GM12892 (cell line): ENCODE results near the gene ACADVL.

ENCODE experiments used
- POLR2A ChIP-seq: IDR thresholded peaks from 2 replicates; pipeline ENCODE4 v1.6.1; 2011; ENCODE audit warnings: low read depth, low read length, control low read depth
- TAF1 ChIP-seq: IDR thresholded peaks from 2 replicates; pipeline ENCODE4 v1.6.1; 2011; ENCODE audit warnings: low read depth, mild to moderate bottlenecking, control low read depth, low read length, borderline replicate concordance

DNA sequence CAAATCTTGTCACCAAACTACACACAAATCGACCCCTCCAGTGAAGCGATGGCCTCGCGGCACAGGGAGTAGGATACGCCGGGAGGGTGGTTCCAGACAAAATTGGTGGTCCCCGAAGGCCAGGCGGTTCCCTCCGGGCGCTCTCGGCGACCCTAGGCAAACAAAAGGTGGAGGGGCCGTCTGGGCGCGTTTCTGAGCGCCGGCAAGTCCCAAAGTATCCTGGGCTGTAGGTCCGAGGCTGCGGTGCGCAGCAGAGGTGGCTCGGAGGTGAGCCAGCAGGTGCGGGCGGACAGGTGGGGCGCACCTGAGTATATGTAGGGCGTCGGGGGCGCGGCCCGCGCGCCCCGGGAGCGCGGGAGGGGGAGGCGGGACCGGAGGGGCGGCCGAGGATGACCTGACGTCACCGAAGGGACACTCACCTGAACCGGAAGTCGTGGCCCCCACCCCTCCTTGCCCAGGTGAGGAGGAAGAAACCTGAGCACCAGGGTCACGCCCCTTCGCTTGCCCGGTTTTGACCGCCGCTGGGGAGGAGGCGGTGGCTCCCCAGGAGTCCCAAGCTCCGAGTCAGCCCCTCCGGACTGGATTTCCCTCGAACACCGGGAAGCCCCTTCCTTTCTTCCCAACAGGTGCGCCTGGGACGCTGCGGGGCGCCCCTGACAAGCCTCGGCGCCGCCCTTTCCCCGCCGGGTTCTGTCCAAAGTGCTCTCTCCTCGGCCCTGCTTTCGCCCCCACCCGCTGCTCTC is 42.6 kb downstream of the ACADVL start, which contains the start of gene CLDN7:
- TF ChIP-seq TAF1: no peak
- no peak for TF ChIP-seq POLR2A
